A673 (cell line): ENCODE measurements around the gene CCBE1.

Experiments
- EZH2 ChIP-seq: fragments of 200-600 bp; sonication (generic); IDR thresholded peaks from 2 replicates; pipeline ENCODE4 v1.6.1; 2017; ENCODE audit warnings: borderline replicate concordance, low read depth, mild to moderate bottlenecking, mixed read lengths, antibody characterized with exemption, low read length; ENCODE audit not compliant: poor library complexity, severe bottlenecking
- TF ChIP-seq, protein P1 (sequence below): fragments of 300-800, 200-600 bp; sonication (generic); conservative IDR thresholded peaks from 2 replicates; pipeline ENCODE4 v1.5.1; 2017; ENCODE audit warnings: low read depth, mild to moderate bottlenecking, antibody characterized with exemption, low read length, moderate library complexity, mixed read lengths

DNA sequence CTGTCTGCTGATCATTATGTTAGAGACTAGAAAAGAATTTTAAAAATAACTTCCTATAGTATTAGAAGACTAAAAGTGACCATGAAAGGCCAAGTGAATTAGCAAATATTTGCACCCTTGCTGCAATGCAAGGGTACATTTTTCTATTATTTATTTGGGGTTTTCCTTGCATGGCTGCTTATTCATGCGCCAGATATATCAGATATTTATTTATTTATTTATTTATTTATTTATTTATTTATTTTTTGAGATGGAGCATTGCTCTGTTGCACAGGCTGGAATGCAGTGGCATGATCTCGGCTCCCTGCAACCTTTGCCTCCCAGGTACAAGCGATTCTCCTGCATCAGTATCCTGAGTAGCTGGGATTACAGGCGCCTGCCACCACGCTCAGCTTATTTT lies 211.8 kb downstream of the CCBE1 start:
- TF ChIP-seq, protein P1, sequence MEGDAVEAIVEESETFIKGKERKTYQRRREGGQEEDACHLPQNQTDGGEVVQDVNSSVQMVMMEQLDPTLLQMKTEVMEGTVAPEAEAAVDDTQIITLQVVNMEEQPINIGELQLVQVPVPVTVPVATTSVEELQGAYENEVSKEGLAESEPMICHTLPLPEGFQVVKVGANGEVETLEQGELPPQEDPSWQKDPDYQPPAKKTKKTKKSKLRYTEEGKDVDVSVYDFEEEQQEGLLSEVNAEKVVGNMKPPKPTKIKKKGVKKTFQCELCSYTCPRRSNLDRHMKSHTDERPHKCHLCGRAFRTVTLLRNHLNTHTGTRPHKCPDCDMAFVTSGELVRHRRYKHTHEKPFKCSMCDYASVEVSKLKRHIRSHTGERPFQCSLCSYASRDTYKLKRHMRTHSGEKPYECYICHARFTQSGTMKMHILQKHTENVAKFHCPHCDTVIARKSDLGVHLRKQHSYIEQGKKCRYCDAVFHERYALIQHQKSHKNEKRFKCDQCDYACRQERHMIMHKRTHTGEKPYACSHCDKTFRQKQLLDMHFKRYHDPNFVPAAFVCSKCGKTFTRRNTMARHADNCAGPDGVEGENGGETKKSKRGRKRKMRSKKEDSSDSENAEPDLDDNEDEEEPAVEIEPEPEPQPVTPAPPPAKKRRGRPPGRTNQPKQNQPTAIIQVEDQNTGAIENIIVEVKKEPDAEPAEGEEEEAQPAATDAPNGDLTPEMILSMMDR = no peak
- TF ChIP-seq EZH2 = no peak
